NB4 (cell line): ENCODE measurements around the gene ZCCHC14.

Experiments
- MYC ChIP-seq: IDR thresholded peaks from 2 replicates; pipeline ENCODE4 v1.6.1; 2011; ENCODE audit warnings: low read depth, low read length
- POLR2A ChIP-seq: IDR thresholded peaks from 2 replicates; pipeline ENCODE4 v1.6.1; 2011; ENCODE audit warnings: mild to moderate bottlenecking; ENCODE audit not compliant: insufficient read length; ENCODE audit errors: extremely low read depth
- TF ChIP-seq, protein P1 (sequence below): IDR thresholded peaks from one replicate; pipeline ENCODE4 v1.5.1; 2012; ENCODE audit warnings: low read depth, low read length
- TF ChIP-seq, protein P2 (sequence below): IDR thresholded peaks from 2 replicates; pipeline ENCODE4 v1.6.1; 2011; ENCODE audit warnings: low read depth, low read length

DNA sequence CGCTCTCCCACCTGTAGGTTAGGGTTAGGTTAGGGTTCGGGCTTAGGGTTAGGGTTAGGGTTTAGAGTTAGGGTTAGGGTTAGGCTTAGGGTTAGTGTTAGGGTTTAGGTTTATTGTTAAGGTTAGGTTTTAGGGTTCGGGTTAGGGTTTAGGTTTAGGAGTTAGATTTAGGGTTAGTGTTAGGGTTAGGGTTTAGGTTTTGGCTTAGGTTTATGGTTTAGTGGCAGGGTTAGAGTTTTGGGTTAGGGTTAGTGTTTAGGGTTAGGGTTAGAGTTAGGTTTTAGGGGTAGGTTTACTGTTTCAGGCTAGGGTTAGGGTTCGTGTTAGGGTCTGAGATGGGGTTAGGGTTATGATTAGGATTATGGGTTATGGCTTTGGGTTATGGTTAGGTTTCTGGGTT is 31.6 kb upstream of the ZCCHC14 start:
- TF ChIP-seq, protein P1, sequence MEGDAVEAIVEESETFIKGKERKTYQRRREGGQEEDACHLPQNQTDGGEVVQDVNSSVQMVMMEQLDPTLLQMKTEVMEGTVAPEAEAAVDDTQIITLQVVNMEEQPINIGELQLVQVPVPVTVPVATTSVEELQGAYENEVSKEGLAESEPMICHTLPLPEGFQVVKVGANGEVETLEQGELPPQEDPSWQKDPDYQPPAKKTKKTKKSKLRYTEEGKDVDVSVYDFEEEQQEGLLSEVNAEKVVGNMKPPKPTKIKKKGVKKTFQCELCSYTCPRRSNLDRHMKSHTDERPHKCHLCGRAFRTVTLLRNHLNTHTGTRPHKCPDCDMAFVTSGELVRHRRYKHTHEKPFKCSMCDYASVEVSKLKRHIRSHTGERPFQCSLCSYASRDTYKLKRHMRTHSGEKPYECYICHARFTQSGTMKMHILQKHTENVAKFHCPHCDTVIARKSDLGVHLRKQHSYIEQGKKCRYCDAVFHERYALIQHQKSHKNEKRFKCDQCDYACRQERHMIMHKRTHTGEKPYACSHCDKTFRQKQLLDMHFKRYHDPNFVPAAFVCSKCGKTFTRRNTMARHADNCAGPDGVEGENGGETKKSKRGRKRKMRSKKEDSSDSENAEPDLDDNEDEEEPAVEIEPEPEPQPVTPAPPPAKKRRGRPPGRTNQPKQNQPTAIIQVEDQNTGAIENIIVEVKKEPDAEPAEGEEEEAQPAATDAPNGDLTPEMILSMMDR = no peak
- TF ChIP-seq POLR2A (no peak), MYC (no peak)
- TF ChIP-seq, protein P2, sequence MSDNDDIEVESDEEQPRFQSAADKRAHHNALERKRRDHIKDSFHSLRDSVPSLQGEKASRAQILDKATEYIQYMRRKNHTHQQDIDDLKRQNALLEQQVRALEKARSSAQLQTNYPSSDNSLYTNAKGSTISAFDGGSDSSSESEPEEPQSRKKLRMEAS = no peak
